Panc1 (cell line): Measurements from ENCODE around the gene FBXO10. TPM values are rescaled to one million over a fixed set of nuclear protein-coding genes. Genes with fewer than 3 reads are reported as not detected.

Experiments used
- ATAC-seq: fragments of 200-7000 bp; cut with Tn5 transposase; 2 replicates; pipeline ENCODE4 v1.9.1; 2020; ENCODE audit warnings: mild to moderate bottlenecking, moderate library complexity
- BruUV-seq: library from RNA; stranded (reverse); fragments of 400-500 nt; replicated peaks from 2 replicates; lab custom pipeline; 2021; lab: Mats Ljungman, UMichigan
- CTCF ChIA-PET: fragments of 300-600 bp; sonication (Branson Sonifier 250); formaldehyde crosslinking; loops from one replicate; lab custom pipeline; 2022; ENCODE audit warnings: antibody characterized with exemption; lab: Charles Lee
- POLR2A ChIA-PET: fragments of 300-600 bp; sonication (Branson Sonifier 250); formaldehyde crosslinking; loops from one replicate; lab custom pipeline; 2022; ENCODE audit warnings: antibody characterized with exemption; lab: Charles Lee
- DNase-seq: peaks from one replicate; pipeline ENCODE4 v3.0.0-alpha.2; 2010; ENCODE audit warnings: low read depth, low spot score
- H3K27ac ChIP-seq: 2 replicates; pipeline ENCODE4 v1.5.1; 2011; ENCODE audit warnings: mild to moderate bottlenecking, low read length, inconsistent platforms
- H3K27me3 ChIP-seq: fragments of 200-500 bp; sonication (Bioruptor generic); 2 replicates; pipeline ENCODE4 v1.6.0; 2014; ENCODE audit warnings: low read length, inconsistent platforms; ENCODE audit not compliant: control insufficient read depth, insufficient read depth
- H3K36me3 ChIP-seq: fragments of 200-500 bp; sonication (Bioruptor generic); 2 replicates; pipeline ENCODE4 v1.5.1; 2014; ENCODE audit warnings: inconsistent platforms, mild to moderate bottlenecking, low read length, moderate library complexity; ENCODE audit not compliant: control insufficient read depth, insufficient read depth
- H3K4me1 ChIP-seq: 2 replicates; pipeline ENCODE4 v1.5.1; 2011; ENCODE audit warnings: inconsistent platforms, mild to moderate bottlenecking, low read length, moderate library complexity; ENCODE audit not compliant: control insufficient read depth, insufficient read depth
- H3K4me3 ChIP-seq, 2 experiments: 2 replicates each; pipeline ENCODE4 v1.5.1; 2011 to 2012; ENCODE audit warnings: low read depth in 2 of 2, low read length in 2 of 2, mild to moderate bottlenecking in 2 of 2, inconsistent platforms in 1 of 2, moderate library complexity in 1 of 2
- H3K9me3 ChIP-seq: fragments of 200-500 bp; sonication (Bioruptor generic); 2 replicates; pipeline ENCODE4 v1.5.1; 2014; ENCODE audit warnings: low read depth, mild to moderate bottlenecking, inconsistent platforms, low read length, moderate library complexity; ENCODE audit not compliant: control insufficient read depth, insufficient read depth
- POLR2AphosphoS5 ChIP-seq: IDR thresholded peaks from 2 replicates; pipeline ENCODE4 v1.6.1; 2012; ENCODE audit warnings: mild to moderate bottlenecking, low read depth, low read length, moderate library complexity
- SIN3A ChIP-seq: IDR thresholded peaks from 2 replicates; pipeline ENCODE4 v1.6.1; 2012; ENCODE audit warnings: low read depth, mild to moderate bottlenecking, low read length, moderate library complexity, borderline replicate concordance; ENCODE audit not compliant: insufficient read depth
- TCF7L2 ChIP-seq: IDR thresholded peaks from 2 replicates; pipeline ENCODE4 v1.6.1; 2011; ENCODE audit warnings: mild to moderate bottlenecking, low read depth, low read length, inconsistent platforms
- in situ Hi-C: cut with HindIII; loops from 2 replicates; pipeline ENCODE4 v1.10.0; 2016; ENCODE audit warnings: low sequenced_read_pairs, low pct_unique_long_range_greater_than_20kb
- intact Hi-C: fragments of 100-400 bp; cut with micrococcal nuclease; formaldehyde crosslinking; loops from one replicate; pipeline ENCODE4 v1.10.0; 2022; ENCODE audit not compliant: unreplicated experiment
- total RNA-seq: library from RNA; stranded (reverse); gene quantifications from one replicate; pipeline ENCODE4 v1.2.1, GENCODE V29; 2021; ENCODE audit not compliant: unreplicated experiment
- TF ChIP-seq, protein P1 (sequence below): fragments of 450-650 bp; IDR thresholded peaks from 2 replicates; pipeline ENCODE4 v1.5.1; 2017; ENCODE audit warnings: mild to moderate bottlenecking
- TF ChIP-seq, protein P2 (sequence below), 2 experiments: IDR thresholded peaks; 2 replicates each; pipeline ENCODE4 v1.6.1; 2011 to 2012; ENCODE audit warnings: low read depth in 2 of 2, control low read depth in 1 of 2, low read length in 1 of 2, mild to moderate bottlenecking in 1 of 2, moderate library complexity in 1 of 2; ENCODE audit not compliant: insufficient read depth in 1 of 2

The FBXO10 gene
- total RNA-seq, 1 experiment from 2014 or later: 39.8 TPM

DNA sequence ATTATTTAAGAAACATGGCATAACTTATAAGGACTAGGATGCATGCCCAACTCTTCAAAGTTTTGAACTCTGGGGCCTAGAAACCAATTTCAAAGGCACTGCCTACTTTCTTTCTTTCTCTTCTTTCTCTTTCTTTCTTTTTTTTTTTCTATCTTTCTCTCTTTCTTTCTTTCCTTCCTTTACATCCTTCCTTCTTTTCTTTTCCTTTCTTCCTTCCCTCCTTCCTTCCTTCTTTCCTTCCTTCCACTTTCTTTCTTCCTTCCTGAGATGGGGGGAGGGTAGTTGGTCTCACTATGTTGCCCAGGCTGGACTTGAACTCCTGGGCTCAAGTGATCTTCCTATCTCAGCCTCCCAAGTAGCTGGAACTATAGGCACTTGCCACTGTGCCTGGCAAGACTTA is 32.1 kb upstream of the FBXO10 start:
- TF ChIP-seq TCF7L2 (no peak), POLR2AphosphoS5 (no peak), SIN3A (no peak)
- TF ChIP-seq, protein P1, sequence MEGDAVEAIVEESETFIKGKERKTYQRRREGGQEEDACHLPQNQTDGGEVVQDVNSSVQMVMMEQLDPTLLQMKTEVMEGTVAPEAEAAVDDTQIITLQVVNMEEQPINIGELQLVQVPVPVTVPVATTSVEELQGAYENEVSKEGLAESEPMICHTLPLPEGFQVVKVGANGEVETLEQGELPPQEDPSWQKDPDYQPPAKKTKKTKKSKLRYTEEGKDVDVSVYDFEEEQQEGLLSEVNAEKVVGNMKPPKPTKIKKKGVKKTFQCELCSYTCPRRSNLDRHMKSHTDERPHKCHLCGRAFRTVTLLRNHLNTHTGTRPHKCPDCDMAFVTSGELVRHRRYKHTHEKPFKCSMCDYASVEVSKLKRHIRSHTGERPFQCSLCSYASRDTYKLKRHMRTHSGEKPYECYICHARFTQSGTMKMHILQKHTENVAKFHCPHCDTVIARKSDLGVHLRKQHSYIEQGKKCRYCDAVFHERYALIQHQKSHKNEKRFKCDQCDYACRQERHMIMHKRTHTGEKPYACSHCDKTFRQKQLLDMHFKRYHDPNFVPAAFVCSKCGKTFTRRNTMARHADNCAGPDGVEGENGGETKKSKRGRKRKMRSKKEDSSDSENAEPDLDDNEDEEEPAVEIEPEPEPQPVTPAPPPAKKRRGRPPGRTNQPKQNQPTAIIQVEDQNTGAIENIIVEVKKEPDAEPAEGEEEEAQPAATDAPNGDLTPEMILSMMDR: no peak
- TF ChIP-seq, protein P2, sequence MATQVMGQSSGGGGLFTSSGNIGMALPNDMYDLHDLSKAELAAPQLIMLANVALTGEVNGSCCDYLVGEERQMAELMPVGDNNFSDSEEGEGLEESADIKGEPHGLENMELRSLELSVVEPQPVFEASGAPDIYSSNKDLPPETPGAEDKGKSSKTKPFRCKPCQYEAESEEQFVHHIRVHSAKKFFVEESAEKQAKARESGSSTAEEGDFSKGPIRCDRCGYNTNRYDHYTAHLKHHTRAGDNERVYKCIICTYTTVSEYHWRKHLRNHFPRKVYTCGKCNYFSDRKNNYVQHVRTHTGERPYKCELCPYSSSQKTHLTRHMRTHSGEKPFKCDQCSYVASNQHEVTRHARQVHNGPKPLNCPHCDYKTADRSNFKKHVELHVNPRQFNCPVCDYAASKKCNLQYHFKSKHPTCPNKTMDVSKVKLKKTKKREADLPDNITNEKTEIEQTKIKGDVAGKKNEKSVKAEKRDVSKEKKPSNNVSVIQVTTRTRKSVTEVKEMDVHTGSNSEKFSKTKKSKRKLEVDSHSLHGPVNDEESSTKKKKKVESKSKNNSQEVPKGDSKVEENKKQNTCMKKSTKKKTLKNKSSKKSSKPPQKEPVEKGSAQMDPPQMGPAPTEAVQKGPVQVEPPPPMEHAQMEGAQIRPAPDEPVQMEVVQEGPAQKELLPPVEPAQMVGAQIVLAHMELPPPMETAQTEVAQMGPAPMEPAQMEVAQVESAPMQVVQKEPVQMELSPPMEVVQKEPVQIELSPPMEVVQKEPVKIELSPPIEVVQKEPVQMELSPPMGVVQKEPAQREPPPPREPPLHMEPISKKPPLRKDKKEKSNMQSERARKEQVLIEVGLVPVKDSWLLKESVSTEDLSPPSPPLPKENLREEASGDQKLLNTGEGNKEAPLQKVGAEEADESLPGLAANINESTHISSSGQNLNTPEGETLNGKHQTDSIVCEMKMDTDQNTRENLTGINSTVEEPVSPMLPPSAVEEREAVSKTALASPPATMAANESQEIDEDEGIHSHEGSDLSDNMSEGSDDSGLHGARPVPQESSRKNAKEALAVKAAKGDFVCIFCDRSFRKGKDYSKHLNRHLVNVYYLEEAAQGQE (IDR thresholded peaks at IDR 0.05; ENCODE audit: insufficient read depth in 1 of 2, low read depth in 2 of 2, low read length in 1 of 2): no peak
- intact Hi-C loops: no loop called here

DNA sequence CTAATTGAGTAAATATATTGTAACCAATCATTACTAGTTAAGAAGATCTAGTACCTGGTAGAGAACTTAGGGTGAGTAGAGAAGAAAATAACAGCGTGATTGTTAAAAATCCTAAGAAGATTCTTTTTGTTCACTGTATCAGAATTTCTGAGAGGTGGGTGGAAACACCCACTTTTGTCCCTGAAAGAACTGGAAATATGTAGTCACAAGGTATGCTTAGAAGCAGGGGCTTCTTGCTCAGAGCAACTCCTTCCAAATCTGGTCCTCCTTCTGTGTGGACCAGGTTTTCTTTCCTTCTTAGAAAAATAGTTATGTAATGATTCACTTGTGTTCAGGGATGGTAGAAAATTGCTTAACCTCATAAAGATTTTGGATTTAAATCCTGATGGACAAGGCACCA is 28.1 kb upstream of the FBXO10 start:
- ATAC-seq (no peak), DNase-seq (no peak)
- Histone ChIP-seq H3K27me3 (peaks cover 21% of the 10 kb centered on the region; the same call in 1 of the 2 replicates), H3K36me3 (no peaks in the 10 kb centered on the region), H3K4me1 (0 out of 2 replicates have a peak, but pooled peaks cover 2% of the 10 kb centered on the region), H3K4me3 (no peak overlapping the region), H3K27ac (no peak overlapping the region), H3K9me3 (no peaks in the 10 kb centered on the region)
- in situ Hi-C loops: no loop called here
- BruUV-seq: no TSS peak
- CTCF ChIA-PET: no interaction called here
- TF ChIP-seq POLR2AphosphoS5: no peak
- TF ChIP-seq, protein P1: no peak
- TF ChIP-seq, protein P2 (IDR thresholded peaks at IDR 0.05; ENCODE audit: insufficient read depth in 1 of 2, low read depth in 2 of 2, low read length in 1 of 2): no peak
- no peak for TF ChIP-seq TCF7L2
- no peak for TF ChIP-seq SIN3A
- POLR2A ChIA-PET: no interaction called here
- intact Hi-C loops: no loop called here

More for the DNA sequence above, 32.1 kb upstream of the FBXO10 start:
- Histone ChIP-seq H3K9me3 (no peaks in the 10 kb centered on the region), H3K4me1 (no peaks in the 10 kb centered on the region), H3K27me3 (peaks cover 32% of the 10 kb centered on the region; the same call in 1 of the 2 replicates), H3K27ac (no peak overlapping the region), H3K4me3 (no peak overlapping the region), H3K36me3 (no peaks in the 10 kb centered on the region)
- DNase-seq: no peak
- POLR2A ChIA-PET: no interaction called here
- ATAC-seq: no peak
- CTCF ChIA-PET: no interaction called here
- in situ Hi-C loops: no loop called here
- no TSS peak for BruUV-seq
